NCI-H128 (cell line): ENCODE results near the gene SULT4A1.

ENCODE experiments used
- DNase-seq: peaks from one replicate; lab custom pipeline; 2025; ENCODE audit not compliant: unreplicated experiment; lab: John Stamatoyannopoulos, UW

Gene SULT4A1

DNA sequence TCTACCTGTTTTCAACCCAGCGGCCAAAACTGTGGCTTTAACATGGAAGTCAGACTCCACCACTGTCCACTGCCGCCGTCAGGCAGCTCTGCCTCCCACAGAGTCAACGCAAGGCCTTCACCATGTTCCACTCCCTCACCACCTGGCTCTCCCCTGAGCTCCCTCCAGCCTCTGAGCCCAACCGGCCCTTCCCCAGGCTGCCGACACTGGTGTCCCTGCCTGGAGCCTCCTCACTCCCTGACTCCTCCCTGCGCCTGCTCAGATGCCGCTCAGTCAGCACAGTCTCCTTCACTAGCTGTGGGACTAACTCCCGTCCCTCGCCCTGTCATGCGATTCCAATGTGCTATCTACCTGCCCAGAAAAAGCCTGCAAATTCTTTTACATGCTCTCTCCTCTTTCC is 16.3 kb downstream of the SULT4A1 start:
- DNase-seq: no peak

DNA sequence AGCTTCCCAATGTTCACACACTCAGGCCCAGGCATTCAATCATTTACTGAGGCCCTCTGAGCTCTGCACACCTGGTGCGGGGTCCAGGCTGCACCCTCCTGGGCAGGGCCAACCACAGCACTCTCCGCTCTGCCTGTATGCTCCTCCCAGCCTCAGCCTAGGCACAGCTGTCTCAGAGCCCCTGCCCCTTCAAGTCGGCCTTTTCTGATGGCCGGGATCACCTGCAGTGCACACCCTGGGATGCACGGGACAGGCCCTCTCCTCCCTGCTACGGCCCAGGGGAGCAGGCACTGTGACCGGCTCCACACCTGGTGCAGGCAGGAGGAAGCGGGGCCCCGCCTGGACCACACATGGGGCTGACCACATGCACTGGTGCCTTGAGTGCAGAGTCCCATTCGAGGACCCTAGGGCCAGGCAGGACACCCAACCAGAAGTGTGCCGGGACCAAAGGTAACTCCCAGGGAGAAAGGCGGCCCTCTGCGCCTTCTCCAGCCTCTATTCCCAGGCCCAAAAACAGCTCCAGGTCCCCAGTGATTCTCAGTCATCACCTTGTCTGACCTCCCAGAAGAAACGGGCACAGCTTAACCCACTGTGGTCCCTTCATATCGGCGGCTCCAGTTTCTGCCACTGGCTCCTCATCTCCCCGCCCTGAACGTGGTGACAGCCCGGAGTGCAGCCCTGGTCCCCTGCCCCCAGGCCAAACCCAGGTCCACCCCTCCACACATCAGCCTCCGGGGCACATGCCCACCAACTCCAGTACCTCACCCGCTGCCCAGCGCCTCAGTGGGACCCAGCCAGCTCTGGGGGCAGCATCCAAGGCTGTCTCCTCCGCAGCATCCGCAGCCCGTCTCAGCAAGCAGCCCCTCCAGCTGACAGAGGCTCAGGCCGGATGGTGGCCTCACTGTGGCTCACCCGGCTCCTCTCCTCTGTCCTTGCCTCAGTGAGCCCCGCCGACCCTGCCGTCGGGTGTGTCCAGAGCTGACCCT is 17.5 kb downstream of the SULT4A1 start:
- no peak for DNase-seq

DNA sequence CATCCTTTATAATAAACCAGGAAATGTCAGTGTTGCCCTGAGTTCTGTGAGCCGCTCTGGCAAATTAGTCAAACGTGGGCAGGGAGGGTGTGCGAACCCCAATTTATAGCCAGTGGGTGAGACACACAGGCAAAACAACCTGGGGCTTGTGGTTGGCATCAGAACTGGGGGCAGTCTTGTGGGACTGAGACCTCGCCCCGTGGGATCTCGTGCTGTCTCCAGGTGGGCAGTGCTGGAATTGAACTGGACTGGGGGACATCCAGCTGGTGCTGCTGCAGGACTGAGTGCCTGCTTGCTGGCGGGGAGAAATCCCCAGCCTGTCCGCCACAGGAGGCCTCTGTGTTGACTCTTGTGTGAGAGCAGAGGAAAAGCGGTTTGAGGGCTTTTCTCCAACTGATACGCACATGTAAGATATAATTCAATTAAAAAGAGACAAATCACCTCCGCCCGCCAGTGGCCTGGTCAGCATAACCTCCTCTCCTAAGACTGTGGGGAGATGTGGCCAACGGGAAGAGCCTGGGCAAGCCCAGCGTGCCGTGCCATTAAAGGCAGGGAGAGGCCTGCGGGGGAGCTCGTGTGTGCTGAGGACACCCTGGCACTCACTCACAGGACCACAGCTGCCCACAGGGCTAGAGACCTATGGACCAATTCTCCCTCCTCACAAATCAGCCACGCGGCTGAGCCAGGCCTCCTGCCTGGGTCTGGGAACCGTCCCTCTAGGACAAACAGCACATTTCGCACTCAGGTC is 18.4 kb downstream of the SULT4A1 start:
- DNase-seq: no peak

DNA sequence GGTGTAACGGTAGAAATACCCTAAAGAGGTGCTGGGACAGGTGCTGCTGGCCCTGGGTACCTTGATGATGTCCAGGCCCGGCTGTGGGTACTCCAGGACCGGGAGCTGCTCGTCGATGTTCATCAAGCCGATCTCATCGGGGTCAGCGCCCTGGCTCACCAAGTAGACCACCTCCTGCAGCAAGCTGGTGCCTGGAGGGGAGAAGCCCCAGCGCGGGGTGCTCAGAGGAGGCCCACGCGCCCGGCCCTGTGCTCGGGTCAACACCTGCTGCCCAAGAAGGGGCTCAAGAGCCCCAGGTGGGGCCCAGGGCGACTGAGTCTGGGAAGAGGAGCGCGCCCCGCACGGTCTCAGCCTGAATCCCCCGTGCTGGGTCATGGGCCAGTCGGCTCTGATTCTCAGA is 20.6 kb downstream of the SULT4A1 start:
- no peak for DNase-seq

DNA sequence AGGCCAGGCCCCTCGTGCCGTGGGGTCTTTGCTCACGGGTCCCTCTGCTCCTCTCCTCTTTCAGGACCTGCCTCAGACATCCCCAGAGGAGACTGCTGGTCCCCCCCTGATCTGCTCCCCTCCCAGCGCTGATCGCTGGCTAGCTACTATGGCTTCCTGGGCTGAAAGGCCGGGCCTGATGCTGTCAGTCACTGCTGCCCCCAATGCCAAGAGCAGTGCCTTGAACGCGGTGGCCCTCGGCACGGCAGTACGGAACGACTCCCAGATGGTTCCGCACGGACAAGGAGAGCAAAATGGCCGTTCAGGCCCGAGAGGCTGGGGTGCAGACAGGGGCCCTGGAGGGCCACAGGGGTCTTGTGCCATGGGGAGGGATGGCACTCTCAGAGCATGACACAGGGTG is 21.5 kb downstream of the SULT4A1 start:
- no peak for DNase-seq

DNA sequence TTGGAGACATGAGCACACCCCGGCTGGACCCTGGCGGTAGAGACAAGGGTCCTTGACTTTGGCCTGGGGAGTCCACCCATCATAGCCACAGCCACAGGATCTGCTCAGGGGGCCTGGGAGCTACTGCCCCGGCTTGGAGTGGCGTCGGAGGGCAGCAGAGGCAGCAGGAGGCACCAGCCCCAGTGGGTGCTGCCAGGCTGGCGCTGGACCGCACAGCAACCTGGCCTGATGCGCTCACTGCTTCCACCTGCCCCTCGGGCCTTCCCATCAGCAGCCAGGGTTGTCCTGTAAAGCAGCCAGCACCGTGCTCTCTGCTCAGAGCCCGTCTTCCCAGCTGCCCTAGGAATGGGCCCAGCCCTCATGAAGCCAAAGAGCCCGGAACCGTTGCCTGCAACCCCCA is 21.9 kb downstream of the SULT4A1 start:
- no peak for DNase-seq

DNA sequence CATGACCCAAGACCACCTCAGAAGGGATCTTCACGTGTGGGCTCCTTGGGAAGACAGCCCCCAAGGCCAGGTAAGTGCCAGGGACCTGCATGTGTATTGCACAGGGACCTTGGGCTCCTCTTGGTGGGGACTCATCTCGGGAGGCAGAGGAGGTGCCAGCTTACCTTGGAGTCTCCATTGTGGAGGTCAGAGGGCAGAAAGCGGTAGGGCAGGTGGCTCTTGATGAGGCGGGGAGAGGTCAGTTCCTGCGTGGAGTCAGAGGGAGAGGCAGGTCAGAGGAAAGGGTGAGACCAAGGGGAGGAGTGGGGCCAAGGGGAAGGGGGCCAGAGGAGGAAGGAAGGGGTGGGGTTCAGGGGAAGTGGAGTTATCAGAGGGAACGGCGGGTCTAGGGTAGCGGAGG is 22.5 kb downstream of the SULT4A1 start:
- DNase-seq: no peak

DNA sequence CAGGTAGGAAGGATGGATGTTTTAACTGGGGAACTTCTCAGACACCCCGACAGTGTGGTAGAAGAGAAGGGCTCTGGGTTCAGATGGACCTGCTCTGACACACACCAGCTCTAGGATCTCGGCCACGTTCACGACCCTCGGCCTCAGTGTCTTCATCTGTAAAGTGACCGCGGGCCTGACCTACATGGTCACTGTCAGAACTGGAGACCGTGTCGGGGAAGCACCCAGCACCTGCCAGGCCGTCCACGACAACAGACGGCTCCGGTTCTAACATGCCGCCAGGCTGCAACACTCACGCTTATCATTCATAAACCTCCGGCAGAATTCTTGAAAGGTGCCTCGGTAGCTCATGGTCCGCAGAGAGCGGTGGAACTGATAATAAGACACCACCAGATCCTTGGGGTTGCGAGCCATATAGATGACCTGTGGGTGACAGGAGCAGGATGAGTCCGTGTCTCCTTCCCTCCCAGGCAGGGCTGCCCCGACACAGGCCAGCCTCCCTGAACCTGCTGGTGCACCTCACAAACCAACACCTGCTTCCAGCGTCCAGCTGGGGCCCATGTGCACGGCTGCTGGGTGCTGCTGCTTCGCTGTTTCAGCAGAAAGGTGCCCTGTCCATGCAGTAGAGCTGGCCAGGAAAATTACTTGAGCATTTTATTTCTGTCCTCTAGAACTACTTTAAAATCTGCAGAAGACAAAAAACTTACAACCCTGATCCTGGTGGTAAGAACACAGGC is 23.6 kb downstream of the SULT4A1 start:
- no peak for DNase-seq

DNA sequence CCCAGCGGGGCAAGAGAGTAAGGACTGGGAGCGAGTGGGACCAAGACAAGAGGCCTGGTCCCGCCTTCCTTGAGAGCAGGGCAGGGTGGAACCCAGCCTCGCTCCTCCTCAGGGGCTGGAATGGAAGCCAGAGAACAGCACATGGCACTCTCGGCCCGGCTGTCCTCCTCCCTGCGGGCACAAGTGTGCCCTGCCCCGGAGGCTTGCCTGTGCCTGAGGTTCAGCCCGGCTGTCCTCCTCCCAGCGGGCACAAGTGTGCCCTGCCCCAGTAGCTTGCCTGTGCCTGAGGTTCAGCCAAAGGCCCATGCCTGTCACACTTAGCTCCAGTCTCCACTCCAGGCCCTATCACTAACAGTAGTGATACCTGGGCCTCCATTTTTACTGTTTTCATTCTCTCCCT is 24.2 kb downstream of the SULT4A1 start:
- DNase-seq: no peak

DNA sequence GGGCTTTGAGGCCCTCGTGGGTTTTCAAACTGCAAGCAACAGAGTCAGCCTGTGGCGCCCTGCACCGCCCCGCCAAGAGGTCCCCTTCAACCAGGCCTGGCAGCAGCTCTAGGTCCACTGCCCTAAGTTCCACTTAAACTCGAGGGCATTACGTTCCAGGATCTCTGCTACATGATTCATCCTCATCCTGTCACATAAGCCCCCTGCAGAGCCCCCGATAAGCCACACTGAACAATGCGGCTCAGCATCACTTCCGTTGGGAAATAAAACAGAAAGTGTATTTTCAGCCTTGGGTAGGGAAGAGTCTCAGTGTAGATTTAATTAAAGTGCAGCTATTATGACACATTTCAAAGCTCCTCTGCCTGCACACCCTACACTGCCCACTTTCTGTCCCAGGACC is 24.6 kb downstream of the SULT4A1 start:
- DNase-seq: no peak

DNA sequence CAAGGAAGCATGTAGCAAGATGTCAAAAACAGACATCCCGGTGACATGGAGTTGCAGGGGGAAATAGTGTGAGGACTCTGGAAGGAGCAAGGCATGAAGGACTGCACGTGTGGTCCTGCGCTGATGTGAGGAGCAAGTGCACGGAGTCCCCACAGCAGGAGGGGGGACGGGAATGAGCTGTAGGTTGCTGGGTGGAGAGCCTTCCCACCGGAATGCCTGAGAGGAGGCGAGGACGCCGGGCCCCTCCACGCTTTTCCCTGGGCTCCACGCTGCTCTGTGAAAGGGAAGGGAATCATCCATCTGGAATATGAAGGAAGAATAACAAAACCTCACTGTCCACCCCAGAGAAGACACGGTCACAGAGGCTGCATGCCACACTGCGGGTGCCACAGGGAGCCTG is 26.6 kb downstream of the SULT4A1 start:
- no peak for DNase-seq

DNA sequence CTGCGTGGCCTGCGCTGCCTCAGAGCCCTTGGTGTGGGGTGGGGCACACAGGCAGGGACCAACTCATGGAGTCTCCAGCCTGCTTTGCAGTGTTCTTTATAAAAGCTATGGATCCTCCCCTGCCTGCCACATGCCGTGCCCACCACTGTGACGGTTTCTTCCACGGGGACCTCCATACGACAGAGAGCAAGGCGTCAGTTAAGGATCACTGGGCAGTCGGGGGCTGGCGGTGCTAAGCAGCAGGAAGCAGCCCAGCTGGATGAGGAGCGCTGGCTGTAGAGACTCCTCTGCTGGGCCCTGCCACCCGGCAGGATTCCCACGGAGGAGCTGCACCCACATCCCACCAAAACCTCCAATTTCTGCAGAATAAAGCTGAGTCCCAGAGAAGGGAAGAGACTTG is 27.1 kb downstream of the SULT4A1 start:
- DNase-seq: no peak

DNA sequence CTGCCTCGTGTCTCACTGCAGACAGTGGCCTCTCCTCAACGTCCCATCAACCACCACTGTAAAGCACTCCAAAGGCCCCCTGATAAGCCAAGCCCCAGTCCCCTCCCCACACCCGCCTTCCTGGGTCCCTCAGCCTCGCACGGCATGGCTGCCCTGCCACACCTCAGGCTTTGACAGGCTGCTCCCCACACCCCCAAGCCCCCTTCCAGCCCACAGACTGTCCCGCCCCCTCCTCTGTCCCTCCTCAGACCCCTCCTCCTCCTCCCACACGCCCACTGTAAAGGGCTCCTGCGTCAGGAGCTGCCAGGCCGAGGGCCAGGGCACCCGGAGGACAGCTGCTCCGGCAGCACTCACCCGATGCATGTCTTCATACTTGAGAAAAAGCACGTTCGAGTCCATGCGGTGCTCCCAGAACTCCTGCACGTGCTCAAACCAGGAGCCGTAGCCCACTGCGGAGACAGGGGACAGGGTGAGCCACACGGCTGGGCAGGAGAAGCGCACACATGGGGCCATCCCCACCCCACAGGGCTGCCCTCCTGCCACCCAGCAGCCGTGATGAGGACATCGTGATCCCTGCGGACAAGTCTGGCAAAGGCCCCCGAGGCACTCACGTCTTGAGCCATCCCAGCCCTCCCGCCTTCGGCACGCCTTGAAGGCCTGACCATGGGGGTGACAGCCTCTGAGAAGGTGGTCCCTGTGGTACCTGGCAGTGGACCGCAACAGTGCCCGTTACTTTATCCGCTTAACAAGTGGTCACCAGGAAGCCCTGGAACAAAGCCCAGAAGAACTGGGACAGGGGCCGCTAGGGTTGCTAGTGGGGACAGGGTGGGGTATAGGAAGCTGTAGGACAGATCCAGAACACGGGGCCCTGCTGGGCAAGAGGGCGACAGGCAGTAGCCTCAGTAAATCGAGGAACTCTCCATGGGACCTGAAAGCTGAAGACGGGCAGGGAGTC is 28.8 kb downstream of the SULT4A1 start:
- no peak for DNase-seq

DNA sequence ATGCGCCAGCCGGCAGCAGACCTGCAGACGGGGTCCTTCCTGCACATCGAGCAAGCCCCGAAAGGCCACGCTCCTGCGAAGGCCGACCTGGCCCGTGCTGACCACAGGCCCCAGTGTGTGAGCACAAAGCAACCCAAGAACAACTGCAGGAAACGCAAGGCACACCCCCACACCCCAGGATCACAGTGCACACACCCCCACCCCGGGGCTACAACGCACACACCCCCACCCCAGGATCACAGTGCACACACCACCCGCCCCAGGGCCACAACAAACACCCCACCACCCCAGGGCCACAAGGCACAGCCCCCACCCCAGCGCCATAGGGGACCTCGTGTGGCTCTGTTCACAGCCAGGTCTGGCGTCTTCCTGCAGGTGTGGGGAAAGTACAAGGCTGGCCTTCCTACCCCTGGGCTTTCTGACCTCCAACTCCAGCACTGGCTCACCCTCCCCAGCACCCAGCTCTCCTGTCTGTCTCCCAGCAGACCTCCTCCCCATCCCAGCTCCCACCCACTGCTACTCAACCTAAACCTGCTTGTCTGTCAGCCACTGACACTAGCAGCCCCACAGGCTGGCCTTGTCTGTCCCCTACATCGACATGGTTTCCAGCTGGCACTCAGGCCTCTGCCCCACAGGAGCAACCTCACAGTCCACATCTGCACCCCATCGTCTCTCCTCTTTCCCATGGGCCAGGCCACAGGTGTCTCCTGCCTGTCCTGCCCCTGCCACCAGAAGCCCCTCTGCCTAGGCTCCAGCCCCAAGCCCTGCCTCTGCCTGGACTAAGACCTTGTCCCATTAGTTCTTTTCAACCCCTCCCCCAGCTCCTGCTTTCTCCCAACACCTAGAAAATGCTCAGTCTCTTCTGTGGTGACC is 29.7 kb downstream of the SULT4A1 start:
- no peak for DNase-seq

DNA sequence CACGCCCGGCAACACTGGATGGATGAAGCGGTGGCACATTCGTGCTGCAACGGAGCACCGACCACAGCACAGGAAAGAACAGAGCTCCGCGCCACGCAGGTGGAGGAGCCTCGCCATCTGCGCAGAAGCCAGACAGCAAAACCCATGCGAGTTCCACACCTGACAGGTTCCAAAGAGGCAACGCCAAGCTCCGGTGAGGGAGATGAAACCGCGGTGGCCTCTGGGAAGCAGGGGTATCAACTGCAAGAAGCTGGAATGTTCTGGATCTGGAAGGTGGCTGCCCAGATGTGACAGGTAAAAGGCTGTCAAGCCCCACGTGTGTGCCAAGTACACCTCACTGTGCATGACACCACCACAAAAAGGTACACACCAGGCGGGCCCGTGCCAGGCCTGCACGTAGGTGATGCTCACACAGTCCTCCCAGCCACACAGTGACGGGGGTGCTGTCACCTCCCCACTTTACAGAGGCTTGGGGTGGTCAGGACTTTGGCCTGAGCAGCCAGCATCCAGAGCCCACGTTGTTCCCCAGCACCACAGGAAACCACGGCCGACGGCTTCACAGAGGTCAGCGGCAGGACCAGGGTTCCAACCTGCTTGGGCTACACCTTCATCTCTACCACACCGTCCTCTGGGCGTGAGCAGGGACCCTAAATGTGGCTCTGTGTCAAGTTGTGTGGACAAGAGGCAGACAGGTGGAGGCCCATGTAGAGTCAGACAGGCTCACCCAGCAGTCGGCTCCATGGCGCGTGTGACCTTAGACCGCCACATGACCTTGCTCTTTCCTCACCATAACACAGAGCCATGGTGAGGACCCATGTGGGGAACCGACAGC is 30.5 kb downstream of the SULT4A1 start:
- DNase-seq: no peak

DNA sequence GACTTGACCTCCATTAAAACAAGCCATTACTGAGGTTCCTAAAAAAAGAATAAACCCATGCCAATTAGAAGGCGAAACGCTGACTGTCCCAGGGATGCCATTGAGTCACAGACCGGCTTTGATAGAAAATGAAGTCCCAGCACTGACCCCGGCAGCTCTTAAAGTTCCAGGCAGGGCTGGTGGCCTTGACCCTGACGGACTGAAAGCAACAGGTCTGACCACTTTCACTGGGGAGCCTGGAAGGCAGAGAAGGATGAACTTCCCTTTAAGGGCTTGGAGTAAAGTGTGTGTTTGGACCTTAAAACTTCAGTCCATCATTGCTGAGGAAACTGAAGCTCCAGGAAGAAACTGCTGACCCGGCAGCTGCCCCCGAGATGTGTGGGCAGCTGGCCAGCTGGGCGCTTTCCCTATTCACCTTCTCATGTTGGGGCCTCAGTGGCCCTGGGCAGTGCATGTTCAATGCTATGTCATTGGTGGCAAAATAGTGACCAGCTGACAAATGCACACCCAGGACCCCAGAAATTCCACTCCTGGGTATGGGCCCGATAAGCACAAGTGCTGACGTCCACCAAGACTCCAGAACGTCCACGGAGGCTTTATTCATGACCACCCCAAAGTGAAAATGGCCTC is 31.3 kb downstream of the SULT4A1 start:
- no peak for DNase-seq

DNA sequence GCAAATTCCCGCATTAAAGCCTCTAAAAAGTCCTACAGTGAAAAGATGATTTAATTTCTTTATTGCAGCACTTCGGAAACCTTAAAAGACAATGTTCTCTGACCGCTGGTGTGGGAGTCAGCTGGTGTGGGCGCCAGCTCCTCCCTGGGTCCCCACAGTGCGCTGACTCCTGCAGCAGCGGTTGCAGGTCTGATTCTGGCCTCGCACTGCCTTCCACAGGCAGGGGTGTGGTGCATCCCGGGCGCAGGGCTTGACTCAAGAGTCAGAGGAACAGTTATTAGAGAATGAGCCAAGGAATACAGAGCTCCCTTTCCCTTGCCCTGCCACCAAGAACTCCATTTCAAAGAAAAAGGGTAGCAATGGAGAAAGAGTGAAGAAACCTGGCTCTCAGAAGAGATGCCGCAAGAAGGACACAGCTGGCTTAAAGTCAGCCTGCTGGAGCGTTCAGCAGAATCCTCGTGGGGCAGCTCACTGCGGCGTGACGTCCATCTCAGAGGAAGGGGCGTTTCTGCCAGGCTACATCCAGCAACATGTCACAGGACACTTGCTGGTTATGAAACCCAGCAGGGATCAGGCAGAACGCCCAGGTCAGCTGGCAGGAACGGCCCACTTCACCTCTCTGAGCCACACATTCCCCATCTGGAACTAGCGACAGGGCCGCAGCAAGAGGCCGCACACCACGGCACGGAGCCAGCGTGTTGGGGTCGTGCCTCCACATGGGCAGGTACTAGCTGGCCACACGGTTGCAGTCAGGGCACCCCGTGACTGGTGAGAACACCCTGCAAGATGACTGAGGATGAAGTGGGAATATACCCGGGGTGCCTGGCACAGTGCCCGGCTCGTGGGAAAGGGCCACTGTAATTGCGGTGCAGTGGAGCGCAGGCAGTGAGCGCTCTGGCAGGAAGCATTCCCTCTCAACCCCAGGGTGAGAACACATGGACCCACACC is 32.1 kb downstream of the SULT4A1 start:
- no peak for DNase-seq
